Endothelial cell of umbilical vein (primary cell): ENCODE results near the gene DUSP6. TPM values are rescaled to one million over a fixed set of nuclear protein-coding genes. Genes with fewer than 3 reads are reported as not detected.
"Not testable (repeated sequence)": the region's sequence is repeated elsewhere in the genome, so short reads cannot be mapped to it uniquely, and the experiment has no call there.

Experiments
- BruUV-seq: library from RNA; stranded (reverse); fragments of 400-500 nt; replicated peaks from 2 replicates; lab custom pipeline; 2021; lab: Mats Ljungman, UMichigan
- CTCF ChIA-PET: fragments of 300-600, 350-600 bp; sonication (Branson Sonifier 250); formaldehyde crosslinking; loops from one replicate; lab custom pipeline; 2021; ENCODE audit warnings: antibody characterized with exemption, inconsistent platforms; lab: Charles Lee
- POLR2A ChIA-PET: fragments of 300-600, 350-600 bp; sonication (Branson Sonifier 250); formaldehyde crosslinking; loops from one replicate; lab custom pipeline; 2021; ENCODE audit warnings: antibody characterized with exemption, inconsistent platforms; lab: Charles Lee
- DNase-seq: peaks from one replicate; pipeline ENCODE4 v3.0.0-alpha.2; 2011; ENCODE audit warnings: low read depth, low spot score
- FAIRE-seq: peaks from 2 replicates; lab custom pipeline; 2011; peaks lifted over from hg19 to GRCh38; lab: Jason Lieb, UNC
- H2AFZ ChIP-seq: 2 replicates; pipeline ENCODE4 v1.6.0; 2012; ENCODE audit warnings: low read depth, low read length, control low read depth, inconsistent platforms
- H3K27ac ChIP-seq: 2 replicates; pipeline ENCODE4 v1.5.1; 2011; ENCODE audit warnings: low read depth, mild to moderate bottlenecking, control low read depth, low read length, moderate library complexity; ENCODE audit not compliant: insufficient read depth
- H3K27me3 ChIP-seq, 2 experiments: 2 replicates each; pipeline versions ENCODE4 v1.6.0 to v1.6.1; 2011; ENCODE audit warnings: low read length in 2 of 2, mixed read lengths in 1 of 2; ENCODE audit not compliant: control insufficient read depth in 2 of 2, insufficient read depth in 2 of 2
- H3K36me3 ChIP-seq, 2 experiments: 2 replicates in 1 of 2; 3 replicates in 1 of 2; pipeline ENCODE4 v1.5.1; 2011; ENCODE audit warnings: low read length in 2 of 2, mild to moderate bottlenecking in 1 of 2, moderate library complexity in 1 of 2; ENCODE audit not compliant: control insufficient read depth in 2 of 2, insufficient read depth in 2 of 2; ENCODE audit errors: extremely low read depth in 1 of 2
- H3K4me1 ChIP-seq: 3 replicates; pipeline ENCODE4 v1.5.1; 2011; ENCODE audit warnings: mild to moderate bottlenecking, low read length; ENCODE audit not compliant: control insufficient read depth, insufficient read depth; ENCODE audit errors: extremely low read depth
- H3K4me2 ChIP-seq: 2 replicates; pipeline ENCODE4 v1.6.1; 2011; ENCODE audit warnings: low read length, control low read depth, mixed read lengths; ENCODE audit not compliant: insufficient read depth
- H3K4me3 ChIP-seq, 3 experiments: fragments of 200-600 bp in 1 of 3; sonication (generic), shearing (Covaris generic) in 1 of 3; replicated peaks in 1 of 3; 2 replicates each; pipeline ENCODE4 v1.5.1; 2011 to 2016; ENCODE audit warnings: control low read depth in 3 of 3, low read length in 3 of 3, mild to moderate bottlenecking in 2 of 3, inconsistent platforms in 1 of 3, low read depth in 1 of 3, moderate library complexity in 1 of 3; ENCODE audit not compliant: insufficient read depth in 1 of 3
- H3K79me2 ChIP-seq: 2 replicates; pipeline ENCODE4 v1.6.0; 2012; ENCODE audit warnings: low read length, inconsistent platforms; ENCODE audit not compliant: control insufficient read depth, insufficient read depth
- H3K9ac ChIP-seq: replicated peaks from 2 replicates; pipeline ENCODE3; 2011; ENCODE audit warnings: low read length, control low read depth; ENCODE audit not compliant: insufficient read depth; ENCODE audit errors: extremely low read depth
- H3K9me1 ChIP-seq: replicated peaks from 3 replicates; pipeline ENCODE4 v1.6.0; 2011; ENCODE audit warnings: mild to moderate bottlenecking, low read length; ENCODE audit not compliant: control insufficient read depth, insufficient read depth; ENCODE audit errors: extremely low read depth
- H3K9me3 ChIP-seq: replicated peaks from 2 replicates; pipeline ENCODE4 v1.5.1; 2012; ENCODE audit warnings: low read length, inconsistent platforms; ENCODE audit not compliant: control insufficient read depth, insufficient read depth
- H4K20me1 ChIP-seq: replicated peaks from 2 replicates; pipeline ENCODE3; 2011; ENCODE audit warnings: mild to moderate bottlenecking, low read length; ENCODE audit not compliant: control insufficient read depth, insufficient read depth; ENCODE audit errors: extremely low read depth
- EZH2 ChIP-seq: IDR thresholded peaks from 2 replicates; pipeline ENCODE4 v1.6.1; 2012; ENCODE audit warnings: borderline replicate concordance, low read depth, mild to moderate bottlenecking, moderate library complexity, low read length, inconsistent platforms; ENCODE audit not compliant: severe bottlenecking
- FOS ChIP-seq: IDR thresholded peaks from 2 replicates; pipeline ENCODE4 v1.6.1; 2011; ENCODE audit warnings: mild to moderate bottlenecking, low read length, moderate library complexity, borderline replicate concordance; ENCODE audit not compliant: insufficient read depth
- GATA2 ChIP-seq: IDR thresholded peaks from 2 replicates; pipeline ENCODE4 v1.7.0; 2011; ENCODE audit warnings: low read depth, mild to moderate bottlenecking, moderate library complexity, mixed read lengths, low read length; ENCODE audit not compliant: insufficient read length, insufficient read depth
- JUN ChIP-seq: IDR thresholded peaks from 2 replicates; pipeline ENCODE4 v1.6.1; 2011; ENCODE audit warnings: borderline replicate concordance, low read depth; ENCODE audit not compliant: insufficient read length, insufficient read depth
- MYC ChIP-seq: IDR thresholded peaks from one replicate; pipeline ENCODE4 v1.6.1; 2011; ENCODE audit warnings: mild to moderate bottlenecking, low read depth, low read length
- POLR2A ChIP-seq: IDR thresholded peaks from 2 replicates; pipeline ENCODE4 v1.6.1; 2012; ENCODE audit warnings: low read depth, mild to moderate bottlenecking, control low read depth, low read length
- POLR2AphosphoS5 ChIP-seq: IDR thresholded peaks from 2 replicates; pipeline ENCODE4 v1.6.1; 2012; ENCODE audit warnings: low read depth, mild to moderate bottlenecking, control low read depth, low read length, moderate library complexity; ENCODE audit not compliant: insufficient read depth
- dilution Hi-C: fragments of 300-500 bp; cut with MboI; formaldehyde crosslinking; loops from one replicate; pipeline ENCODE4 v1.15.0; 2019; ENCODE audit warnings: low sequenced_read_pairs; ENCODE audit not compliant: extremely low pct_ligation_motif_present
- intact Hi-C: fragments of 100-400 bp; cut with micrococcal nuclease; formaldehyde crosslinking; loops from one replicate; pipeline ENCODE4 v1.10.0; 2022
- polyA plus RNA-seq, 4 experiments: library from polyadenylated mRNA; depleted of rRNA in 3 of 4; stranded (reverse) in 3 of 4; unstranded in 1 of 4; fragments of >200 nt; gene quantifications; 2 replicates each; pipeline versions ENCODE4 v1.2.1 to v1.2.3, GENCODE V29; 2011 to 2012; ENCODE audit warnings: missing spikeins in 1 of 4
- total RNA-seq: library from RNA; stranded (reverse); gene quantifications from 2 replicates; pipeline ENCODE4 v1.2.3, GENCODE V29; 2021
- TF ChIP-seq, protein P1 (sequence below), 2 donors: IDR thresholded peaks; 1 replicate in 1 of 2; 2 replicates in 1 of 2; pipeline ENCODE4 v1.5.1; 2011; ENCODE audit warnings: low read length in 2 of 2, mild to moderate bottlenecking in 2 of 2, moderate library complexity in 2 of 2, control low read depth in 1 of 2, inconsistent platforms in 1 of 2, low read depth in 1 of 2; ENCODE audit not compliant: insufficient read depth in 1 of 2; ENCODE audit errors: extremely low read depth in 1 of 2
- TF ChIP-seq, protein P2 (sequence below): IDR thresholded peaks from 2 replicates; pipeline ENCODE4 v1.6.1; 2011; ENCODE audit not compliant: insufficient read depth, insufficient read length

The DUSP6 gene
- total and polyA plus RNA-seq, 2 donors (not counting 3 experiments of a cell fraction or from before 2014, with no cell fraction given) = 148 to 149 TPM

DNA sequence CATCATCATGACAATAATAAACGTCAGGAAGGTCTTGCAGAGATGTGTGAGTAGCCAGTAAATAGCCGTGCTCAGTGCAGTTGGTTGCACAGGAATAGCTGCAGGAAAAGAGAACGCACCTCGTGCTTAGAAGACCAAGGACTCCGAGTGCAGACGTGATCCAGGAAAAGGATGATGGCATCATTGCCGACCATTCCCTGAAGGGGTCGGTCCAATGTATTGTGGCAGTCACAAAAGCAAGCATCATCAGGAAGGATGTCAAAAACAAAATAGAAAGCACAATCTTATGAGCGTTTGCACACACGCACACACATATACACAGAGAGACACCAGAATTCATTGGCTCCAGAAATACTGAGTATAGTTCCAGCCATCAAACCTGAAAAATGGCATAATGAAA, 12.8 kb downstream of the DUSP6 start:
- Histone ChIP-seq H3K27ac (no peak overlapping the region), H3K4me1 (peaks cover 1% of the 10 kb centered on the region), H3K9ac (no peak overlapping the region), H3K9me1 (no peaks in the 10 kb centered on the region), H3K27me3 (no peaks in the 10 kb centered on the region), H3K9me3 (no peaks in the 10 kb centered on the region), H4K20me1 (no peaks in the 10 kb centered on the region), H3K79me2 (no peaks in the 10 kb centered on the region), H3K36me3 (no peaks in the 10 kb centered on the region), H3K4me2 (no peak overlapping the region), H3K4me3 (no peak overlapping the region), H2AFZ (no peak overlapping the region)
- ChIA-PET POLR2A (no interaction called here), CTCF (no interaction called here)
- BruUV-seq = no TSS peak
- FAIRE-seq = no peak
- dilution Hi-C loops (loop anchor here (25.0 kb wide), 1 partner anchor 123 kb away; no protein-coding TSS in a partner anchor), intact Hi-C loops (no loop called here)
- DNase-seq = no peak
- TF ChIP-seq, protein P1, sequence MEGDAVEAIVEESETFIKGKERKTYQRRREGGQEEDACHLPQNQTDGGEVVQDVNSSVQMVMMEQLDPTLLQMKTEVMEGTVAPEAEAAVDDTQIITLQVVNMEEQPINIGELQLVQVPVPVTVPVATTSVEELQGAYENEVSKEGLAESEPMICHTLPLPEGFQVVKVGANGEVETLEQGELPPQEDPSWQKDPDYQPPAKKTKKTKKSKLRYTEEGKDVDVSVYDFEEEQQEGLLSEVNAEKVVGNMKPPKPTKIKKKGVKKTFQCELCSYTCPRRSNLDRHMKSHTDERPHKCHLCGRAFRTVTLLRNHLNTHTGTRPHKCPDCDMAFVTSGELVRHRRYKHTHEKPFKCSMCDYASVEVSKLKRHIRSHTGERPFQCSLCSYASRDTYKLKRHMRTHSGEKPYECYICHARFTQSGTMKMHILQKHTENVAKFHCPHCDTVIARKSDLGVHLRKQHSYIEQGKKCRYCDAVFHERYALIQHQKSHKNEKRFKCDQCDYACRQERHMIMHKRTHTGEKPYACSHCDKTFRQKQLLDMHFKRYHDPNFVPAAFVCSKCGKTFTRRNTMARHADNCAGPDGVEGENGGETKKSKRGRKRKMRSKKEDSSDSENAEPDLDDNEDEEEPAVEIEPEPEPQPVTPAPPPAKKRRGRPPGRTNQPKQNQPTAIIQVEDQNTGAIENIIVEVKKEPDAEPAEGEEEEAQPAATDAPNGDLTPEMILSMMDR (IDR thresholded peaks at IDR 0.05; ENCODE audit: extremely low read depth in 1 of 2, insufficient read depth in 1 of 2, low read depth in 1 of 2, low read length in 2 of 2) = no peak
- TF ChIP-seq GATA2 (no peak), EZH2 (no peak), FOS (no peak), MYC (no peak), POLR2AphosphoS5 (no peak), JUN (no peak), POLR2A (no peak)
- TF ChIP-seq, protein P2, sequence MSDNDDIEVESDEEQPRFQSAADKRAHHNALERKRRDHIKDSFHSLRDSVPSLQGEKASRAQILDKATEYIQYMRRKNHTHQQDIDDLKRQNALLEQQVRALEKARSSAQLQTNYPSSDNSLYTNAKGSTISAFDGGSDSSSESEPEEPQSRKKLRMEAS = no peak

DNA sequence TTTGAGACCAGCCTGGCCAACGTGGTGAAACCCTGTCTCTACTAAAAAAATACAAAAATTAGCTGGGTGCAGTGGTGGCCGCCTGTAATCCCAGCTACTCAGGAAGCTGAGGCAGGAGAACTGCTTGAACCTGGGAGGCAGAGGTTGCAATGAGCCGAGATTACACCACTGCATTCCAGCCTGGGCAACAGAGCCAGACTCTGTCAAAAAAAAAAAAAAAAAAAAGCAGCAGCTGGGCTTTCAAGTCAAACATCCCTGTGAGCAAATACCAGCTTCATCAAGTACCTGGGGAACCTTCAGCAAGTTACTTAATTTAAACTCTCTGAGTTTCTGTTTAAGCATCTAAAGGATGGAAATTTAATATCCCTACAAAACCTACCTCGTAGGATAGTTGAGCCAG, 15.2 kb downstream of the DUSP6 start:
- dilution Hi-C loops = loop anchor here (25.0 kb wide), 1 partner anchor 125 kb away; no protein-coding TSS in a partner anchor
- H3K4me3 ChIP-seq, H3K27me3 ChIP-seq, BruUV-seq, DNase-seq, FAIRE-seq, H3K9me3 ChIP-seq, H3K79me2 ChIP-seq, CTCF ChIA-PET, H3K9me1 ChIP-seq, H3K36me3 ChIP-seq, H3K27ac ChIP-seq, POLR2A ChIA-PET, intact Hi-C loops, H3K4me1 ChIP-seq, H3K4me2 ChIP-seq, H3K9ac ChIP-seq, H4K20me1 ChIP-seq, H2AFZ ChIP-seq: not testable (repeated sequence)
